K562 (cell line): ENCODE results near the gene ENG. TPM values are rescaled to one million over a fixed set of nuclear protein-coding genes. Genes with fewer than 3 reads are reported as not detected.

Experiments used
- BCOR ChIP-seq: fragments of 450-650 bp; IDR thresholded peaks from 2 replicates; pipeline ENCODE4 v1.6.1; 2016
- CGGBP1 ChIP-seq: fragments of 250-450 bp; sonication (Bioruptor Pico); IDR thresholded peaks from 2 replicates; pipeline ENCODE4 v1.9.0; 2021; ENCODE audit warnings: mild to moderate bottlenecking
- DLX4 ChIP-seq: fragments of 250-450 bp; sonication (Bioruptor Pico); IDR thresholded peaks from 2 replicates; pipeline ENCODE4 v1.6.1; 2021; ENCODE audit warnings: mild to moderate bottlenecking
- FOXJ2 ChIP-seq: fragments of 200-800 bp; sonication (Bioruptor generic); IDR thresholded peaks from 2 replicates; pipeline ENCODE4 v1.6.1; 2016; ENCODE audit warnings: missing genetic modification characterization, missing compliant biosample characterization
- FOXM1 ChIP-seq, 2 experiments: fragments of 450-650 bp in 1 of 2; sonication (generic) in 1 of 2; formaldehyde crosslinking in 1 of 2; IDR thresholded peaks; 2 replicates each; pipeline versions ENCODE4 v1.6.1 to v1.9.0; 2017 to 2022; ENCODE audit warnings: low read depth in 2 of 2, mild to moderate bottlenecking in 2 of 2, missing genetic modification reagents in 1 of 2, moderate library complexity in 1 of 2
- GABPB1 ChIP-seq: sonication (generic); formaldehyde crosslinking; IDR thresholded peaks from 2 replicates; pipeline ENCODE4 v1.8.0; 2022; ENCODE audit warnings: mild to moderate bottlenecking, missing genetic modification reagents
- GATAD2A ChIP-seq: fragments of 450-650 bp; IDR thresholded peaks from 2 replicates; pipeline ENCODE4 v1.6.1; 2017
- HMGXB4 ChIP-seq: sonication (generic); formaldehyde crosslinking; IDR thresholded peaks from 2 replicates; pipeline ENCODE4 v1.8.1; 2023; ENCODE audit warnings: mild to moderate bottlenecking, missing genetic modification reagents
- KAT2B ChIP-seq: IDR thresholded peaks from one replicate; pipeline ENCODE4 v1.6.1; 2012; ENCODE audit warnings: low read depth, mild to moderate bottlenecking, control low read depth, inconsistent platforms, low read length, moderate library complexity
- KHSRP ChIP-seq: fragments of 450-650 bp; IDR thresholded peaks from 2 replicates; pipeline ENCODE4 v1.6.1; 2017
- MCM5 ChIP-seq: fragments of 450-650 bp; IDR thresholded peaks from 2 replicates; pipeline ENCODE4 v1.6.1; 2016; ENCODE audit warnings: low read depth
- PTRF ChIP-seq: fragments of 450-650 bp; IDR thresholded peaks from 2 replicates; pipeline ENCODE4 v1.6.1; 2016; ENCODE audit warnings: mild to moderate bottlenecking, missing genetic modification characterization, missing compliant biosample characterization
- RERE ChIP-seq: sonication (generic); formaldehyde crosslinking; IDR thresholded peaks from 2 replicates; pipeline ENCODE4 v1.8.0; 2023; ENCODE audit warnings: missing genetic modification reagents, mild to moderate bottlenecking, borderline replicate concordance
- SAP30 ChIP-seq: fragments of 200-600 bp; sonication (generic); IDR thresholded peaks from 2 replicates; pipeline ENCODE4 v1.6.1; 2012; ENCODE audit warnings: borderline replicate concordance, low read depth, mild to moderate bottlenecking, moderate library complexity, low read length, control low read depth, inconsistent platforms; ENCODE audit not compliant: insufficient read depth, poor library complexity, severe bottlenecking
- SNIP1 ChIP-seq: fragments of 450-650 bp; IDR thresholded peaks from 2 replicates; pipeline ENCODE4 v1.7.1; 2017; ENCODE audit warnings: low read depth, mild to moderate bottlenecking
- SOX6 ChIP-seq: fragments of 450-650 bp; IDR thresholded peaks from 2 replicates; pipeline ENCODE4 v1.6.1; 2014; ENCODE audit warnings: mild to moderate bottlenecking
- TGIF2 ChIP-seq: sonication (generic); formaldehyde crosslinking; IDR thresholded peaks from 2 replicates; pipeline ENCODE4 v1.8.1; 2022; ENCODE audit warnings: mild to moderate bottlenecking, missing genetic modification reagents, moderate library complexity
- YBX1 ChIP-seq: fragments of 450-650 bp; IDR thresholded peaks from 2 replicates; pipeline ENCODE4 v1.7.1; 2016; ENCODE audit warnings: mild to moderate bottlenecking
- ZFX ChIP-seq: sonication (generic); formaldehyde crosslinking; IDR thresholded peaks from 2 replicates; pipeline ENCODE4 v1.8.0; 2022; ENCODE audit warnings: mild to moderate bottlenecking, missing genetic modification reagents, moderate library complexity
- ZKSCAN3 ChIP-seq: fragments of 250-450 bp; sonication (Bioruptor Pico); IDR thresholded peaks from 2 replicates; pipeline ENCODE4 v1.4.0; 2020
- ZNF146 ChIP-seq: IDR thresholded peaks from one replicate; pipeline ENCODE4 v1.6.1; 2018; ENCODE audit warnings: missing compliant biosample characterization; ENCODE audit not compliant: unreplicated experiment
- ZNF431 ChIP-seq: sonication (generic); formaldehyde crosslinking; IDR thresholded peaks from 2 replicates; pipeline ENCODE4 v1.8.0; 2022; ENCODE audit warnings: mild to moderate bottlenecking, missing genetic modification reagents
- polyA plus RNA-seq, 8 experiments: library from polyadenylated mRNA; depleted of rRNA in 4 of 8; stranded (reverse) in 5 of 8; unstranded in 3 of 8; fragments of >200 nt; fragmentation: Nextera tagmentation in 2 of 8; fragmentation: Illumina TruSeq in 1 of 8; extraction: Ambion mirVana in 2 of 8; extraction: Trizol in 1 of 8; gene quantifications; 2 replicates each; pipeline versions ENCODE4 v1.2.1 to v1.2.3, GENCODE V29; 2011 to 2014; ENCODE audit warnings: inconsistent platforms in 1 of 8, missing spikeins in 1 of 8
- total RNA-seq, 7 experiments: library from RNA; depleted of rRNA in 6 of 7; stranded (reverse); fragments of >200 nt in 6 of 7; fragmentation: Illumina TruSeq in 2 of 7; extraction: Trizol in 2 of 7; gene quantifications; 2 replicates each; pipeline versions ENCODE4 v1.2.1 to v1.2.3, GENCODE V29; 2011 to 2021; ENCODE audit warnings: low replicate concordance in 1 of 7

Gene ENG
- total and polyA plus RNA-seq, 9 of the 15 experiments (the other 6 are each of a cell fraction or from before 2014, with no cell fraction given): 0.04 to 0.40 (median 0.14) TPM; not detected in 1

- TF ChIP-seq CGGBP1 (CRISPR knock-in tag) (no peak), ZKSCAN3 (CRISPR knock-in tag) (no peak), GABPB1 (CRISPR knock-in tag) (peak; percentile 61; the same call in 1 of the 2 replicates), ZNF431 (CRISPR knock-in tag) (no peak), KAT2B (no peak), SOX6 (no peak), PTRF (no peak), RERE (no peak), HMGXB4 (CRISPR knock-in tag) (no peak), ZNF146 (CRISPR knock-in tag) (no peak), KHSRP (no peak), ZFX (CRISPR knock-in tag) (no peak), FOXJ2 (tag) (no peak), BCOR (peak; percentile 32; the same call in 1 of the 2 replicates), SNIP1 (no peak), DLX4 (CRISPR knock-in tag) (no peak), GATAD2A (no peak), MCM5 (no peak), YBX1 (no peak), SAP30 (no peak), TGIF2 (CRISPR knock-in tag) (no peak), FOXM1 (IDR thresholded peaks at IDR 0.05; ENCODE audit: low read depth) (no peak), FOXM1 (CRISPR knock-in tag; IDR thresholded peaks at IDR 0.05; ENCODE audit: low read depth) (no peak)
These were observed 83.4 kb downstream of the ENG start (continued) for GRCh38 chr9:127770905-127771569.
